HepG2 (cell line): Measurements from ENCODE around the gene RRAD. TPM values are rescaled to one million over a fixed set of nuclear protein-coding genes. Genes with fewer than 3 reads are reported as not detected.

Source experiments
- AKNA ChIP-seq: sonication (generic); formaldehyde crosslinking; IDR thresholded peaks from 2 replicates; pipeline ENCODE4 v1.4.0; 2020; ENCODE audit warnings: missing genetic modification reagents, borderline replicate concordance
- ARNTL ChIP-seq: sonication (generic); formaldehyde crosslinking; IDR thresholded peaks from 2 replicates; pipeline ENCODE4 v1.4.0; 2020; ENCODE audit warnings: mild to moderate bottlenecking, missing genetic modification reagents
- ASH2L ChIP-seq: fragments of 300-600, 200-600 bp; sonication (generic); IDR thresholded peaks from 2 replicates; pipeline ENCODE4 v1.7.0; 2017; ENCODE audit warnings: low read depth, mild to moderate bottlenecking, moderate library complexity, mixed read lengths, low read length; ENCODE audit not compliant: insufficient read length
- ATRX ChIP-seq: sonication (generic); formaldehyde crosslinking; IDR thresholded peaks from 2 replicates; pipeline ENCODE4 v1.4.0; 2020; ENCODE audit warnings: missing genetic modification reagents, borderline replicate concordance
- CSRNP2 ChIP-seq: sonication (generic); formaldehyde crosslinking; conservative IDR thresholded peaks from 2 replicates; pipeline ENCODE4 v1.8.0; 2022; ENCODE audit warnings: low read depth, missing genetic modification reagents
- DBP ChIP-seq: sonication (generic); formaldehyde crosslinking; IDR thresholded peaks from 2 replicates; pipeline ENCODE4 v1.4.0; 2020; ENCODE audit warnings: missing genetic modification reagents; ENCODE audit errors: not compliant biosample characterization
- HMGA1 ChIP-seq: sonication (generic); formaldehyde crosslinking; conservative IDR thresholded peaks from 2 replicates; pipeline ENCODE4 v1.4.0; 2020; ENCODE audit warnings: missing genetic modification reagents
- HNF1B ChIP-seq: sonication (generic); formaldehyde crosslinking; IDR thresholded peaks from 2 replicates; pipeline ENCODE4 v1.5.1; 2020; ENCODE audit warnings: mild to moderate bottlenecking, moderate library complexity, missing genetic modification reagents
- IRF2 ChIP-seq: IDR thresholded peaks from 2 replicates; pipeline ENCODE4 v1.6.1; 2018; ENCODE audit warnings: missing genetic modification reagents, missing compliant biosample characterization
- ZBED4 ChIP-seq: sonication (generic); formaldehyde crosslinking; IDR thresholded peaks from 2 replicates; pipeline ENCODE4 v1.4.0; 2020; ENCODE audit warnings: missing genetic modification reagents, borderline replicate concordance
- ZNF205 ChIP-seq: IDR thresholded peaks from 2 replicates; pipeline ENCODE4 v1.6.1; 2018; ENCODE audit warnings: missing biosample characterization, missing genetic modification reagents
- ZNF576 ChIP-seq: sonication (generic); formaldehyde crosslinking; IDR thresholded peaks from 2 replicates; pipeline ENCODE4 v1.4.0; 2020; ENCODE audit warnings: mild to moderate bottlenecking, missing genetic modification reagents
- polyA plus RNA-seq, 8 experiments: library from polyadenylated mRNA; depleted of rRNA in 3 of 8; stranded (reverse) in 7 of 8; unstranded in 1 of 8; fragments of >200 nt; fragmentation: Illumina TruSeq in 4 of 8; extraction: Trizol in 4 of 8; gene quantifications; 2 replicates each; pipeline versions ENCODE4 v1.2.1 to v1.2.3, GENCODE V29; 2011 to 2016; ENCODE audit warnings: low read depth in 4 of 8, missing spikeins in 1 of 8, mixed read lengths in 1 of 8; ENCODE audit not compliant: insufficient read depth in 1 of 8
- total RNA-seq, 5 experiments: library from RNA; depleted of rRNA; stranded (reverse); fragments of >200 nt; fragmentation: Illumina TruSeq; extraction: Trizol; gene quantifications; 2 replicates each; pipeline ENCODE4 v1.2.3, GENCODE V29; 2016; ENCODE audit warnings: low read depth in 1 of 5

The RRAD gene
- total and polyA plus RNA-seq, 2 of the 13 experiments (the other 11 are each of a cell fraction or from before 2014, with no cell fraction given), result 0.80 to 1.1 TPM

GRCh38 chr16:66934138-66934838, 9.0 kb upstream of the RRAD start, which contains the start of gene CIAO2B (continued):
- TF ChIP-seq AKNA (CRISPR knock-in tag) (peak; percentile 84; the same call in 1 of the 2 replicates), HMGA1 (no peak), IRF2 (CRISPR knock-in tag) (peak; percentile 95), ZNF205 (CRISPR knock-in tag) (peak; percentile 96; the same call in 1 of the 2 replicates), ZBED4 (CRISPR knock-in tag) (peak; percentile 82), ARNTL (CRISPR knock-in tag) (0 out of 2 replicates have a peak, but pooled peaks have one; percentile 19), ATRX (CRISPR knock-in tag) (no peak), ASH2L (peak; percentile 96), HNF1B (CRISPR knock-in tag) (peak; percentile 88), CSRNP2 (CRISPR knock-in tag) (no peak), DBP (CRISPR knock-in tag) (peak; percentile 66), ZNF576 (peak; percentile 74; the same call in 1 of the 2 replicates)
